ENCODE data around the gene VPS37B. TPM values are rescaled to one million over a fixed set of nuclear protein-coding genes. Genes with fewer than 3 reads are reported as not detected.
A peak's percentile ranks its signal among the peaks of the same experiment; 100 is the strongest.
"Not testable (repeated sequence)": the region's sequence is repeated elsewhere in the genome, so short reads cannot be mapped to it uniquely, and the experiment has no call there.

Gene VPS37B
- total RNA-seq, 1 donor from 2014 or later, result 25.8 TPM

DNA sequence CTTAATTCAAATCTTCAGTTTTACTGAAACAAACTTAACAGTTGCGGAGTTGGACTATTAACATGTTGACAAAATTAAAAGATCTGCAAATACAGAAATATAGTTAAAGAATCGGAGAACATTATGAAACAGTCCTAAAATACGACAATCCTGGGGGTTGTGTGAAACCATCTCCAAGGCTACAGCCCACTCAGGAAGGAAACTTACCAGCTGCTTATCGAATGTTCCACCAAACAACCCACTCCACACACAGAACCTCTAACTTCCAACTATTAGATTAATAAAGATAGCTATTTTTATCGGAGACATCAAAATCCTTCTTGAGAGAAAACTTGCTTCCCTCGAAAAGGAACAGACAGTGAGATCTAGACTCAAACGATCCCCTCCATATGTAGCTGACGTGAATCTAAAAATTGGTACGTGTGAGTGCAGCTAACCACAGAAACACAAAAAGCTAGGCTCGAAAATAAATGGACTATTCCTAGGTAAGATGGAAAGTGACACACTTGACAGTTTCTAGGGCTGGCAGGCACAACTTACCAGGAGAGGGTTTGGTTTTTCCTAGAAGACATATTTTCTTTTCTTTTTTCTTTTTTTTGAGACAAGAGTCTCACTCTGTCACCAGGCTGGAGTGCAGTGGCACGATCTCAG is 12.9 kb downstream of the VPS37B start:
- no peak for DNase-seq (ENCODE audit: low read depth)

DNA sequence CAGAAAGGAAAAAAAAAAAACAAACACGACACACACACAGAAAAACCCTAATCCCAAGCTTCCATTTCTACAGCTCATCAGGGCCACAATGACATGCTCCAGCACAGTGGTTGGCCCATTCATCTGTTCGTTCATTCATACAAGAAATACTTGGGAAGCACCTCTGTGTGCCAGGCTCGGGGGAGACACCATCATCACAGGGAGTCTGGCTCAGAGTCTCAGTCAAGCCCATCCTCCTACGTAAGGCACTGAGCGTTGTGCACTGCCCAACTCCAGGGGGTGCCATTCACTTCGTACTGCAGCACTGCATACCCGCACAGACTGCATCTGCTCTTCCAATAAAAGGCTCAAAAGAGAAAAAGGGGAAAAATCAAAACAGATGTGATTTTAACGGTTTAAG is 15.3 kb downstream of the VPS37B start:
- no peak for DNase-seq (ENCODE audit: low read depth)

DNA sequence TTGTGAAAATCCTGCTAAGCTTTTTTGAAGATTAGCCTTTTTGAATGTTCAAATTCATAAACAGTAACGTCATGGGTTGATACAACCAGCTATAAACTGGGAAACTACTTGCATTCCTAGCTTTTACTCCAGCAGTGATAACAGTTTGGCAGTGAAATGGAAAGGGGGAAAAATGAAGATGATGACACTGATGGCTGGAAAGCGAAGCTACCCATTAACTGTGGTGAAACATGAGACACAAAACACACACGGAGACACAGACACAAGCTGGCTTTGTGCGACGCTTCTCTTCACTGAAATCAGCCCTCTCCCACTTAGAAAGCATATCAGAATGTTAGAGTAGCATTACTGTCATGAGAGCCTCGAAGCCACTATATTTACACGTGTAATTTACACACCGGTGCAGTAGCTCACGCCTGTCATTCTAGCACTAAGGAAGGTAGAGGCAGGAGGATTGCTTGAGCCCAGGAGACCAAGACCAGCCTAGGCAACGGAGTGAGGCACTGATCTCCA is 15.7 kb downstream of the VPS37B start:
- DNase-seq (ENCODE audit: low read depth), result no peak

DNA sequence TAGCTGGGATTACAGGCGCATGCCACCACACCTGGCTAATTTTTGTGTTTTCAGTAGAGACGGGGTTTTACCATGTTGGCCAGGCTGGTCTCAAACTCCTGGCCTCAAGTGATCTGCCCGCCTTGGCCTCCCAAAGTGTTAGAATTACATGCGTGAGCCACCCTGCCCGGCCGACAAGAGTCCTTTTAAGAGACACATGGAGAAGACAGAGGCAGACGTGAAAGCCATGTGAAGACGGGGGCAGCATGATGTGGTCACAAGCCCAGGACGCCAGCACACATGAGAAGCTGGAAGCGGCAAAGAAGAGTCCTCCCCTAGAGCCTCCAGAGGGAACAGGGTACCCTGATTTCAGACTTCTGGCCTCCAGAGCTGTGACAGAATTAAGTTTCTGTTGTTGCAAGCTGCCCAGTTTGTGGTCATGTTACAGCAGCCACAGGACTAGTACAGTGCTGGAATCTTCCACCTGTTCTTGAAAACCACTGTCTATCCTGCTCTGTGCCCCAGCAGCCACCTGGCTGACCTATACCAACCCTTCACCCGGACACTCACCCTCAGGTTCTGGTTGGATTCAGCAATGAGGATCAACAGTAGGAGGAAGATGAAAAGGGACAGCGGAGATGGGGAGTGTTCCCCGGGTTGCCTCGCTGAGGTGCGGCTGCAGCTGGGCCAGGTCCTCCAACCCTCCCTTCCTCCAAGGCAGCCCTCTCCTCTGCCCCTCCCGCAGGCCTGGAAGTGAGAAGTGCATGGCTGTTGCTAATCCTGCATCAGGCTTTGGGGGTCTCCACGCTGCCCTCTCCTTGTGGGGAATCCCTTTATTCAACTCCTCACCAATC is 16.9 kb downstream of the VPS37B start:
- no peak for DNase-seq (ENCODE audit: low read depth)

DNA sequence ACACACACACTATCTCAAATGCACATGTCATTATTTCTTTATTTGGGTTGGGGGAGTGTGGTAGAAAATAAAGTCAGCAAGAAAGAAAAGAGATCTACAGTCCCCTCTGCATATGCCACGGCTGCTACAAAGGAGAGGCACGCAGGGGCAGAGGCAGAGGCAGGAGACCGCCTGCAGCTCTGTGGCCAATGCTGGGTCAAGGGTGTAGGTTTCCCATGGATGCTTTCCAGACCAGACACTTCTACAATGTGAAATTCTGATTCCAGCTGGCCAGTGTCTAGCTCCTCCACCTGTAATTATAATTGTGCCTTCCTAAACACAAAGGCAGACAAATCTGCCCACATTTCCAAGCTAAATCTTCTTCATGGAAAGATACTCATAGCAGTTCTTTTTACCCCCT is 19.2 kb downstream of the VPS37B start:
- no peak for DNase-seq (ENCODE audit: low read depth)

DNA sequence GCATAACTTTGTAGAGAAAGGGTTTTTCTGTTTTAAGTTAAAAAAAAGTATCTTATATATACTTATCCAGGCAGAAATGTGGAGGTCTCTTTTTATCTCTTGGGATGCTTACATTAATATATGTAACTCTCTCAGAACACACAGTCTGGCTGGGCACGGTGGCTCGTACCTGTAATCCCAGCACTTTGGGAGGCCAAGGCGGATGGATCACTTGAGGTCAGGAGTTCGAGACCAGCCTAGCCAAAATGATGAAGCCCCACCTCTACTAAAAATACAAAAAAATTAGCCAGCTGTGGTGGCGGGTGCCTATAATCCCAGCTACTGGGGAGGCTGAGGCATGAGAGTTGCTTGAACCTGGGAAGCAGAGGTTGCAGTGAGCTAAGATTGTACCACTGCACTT is 19.6 kb downstream of the VPS37B start:
- DNase-seq (ENCODE audit: low read depth), result not testable (repeated sequence)

DNA sequence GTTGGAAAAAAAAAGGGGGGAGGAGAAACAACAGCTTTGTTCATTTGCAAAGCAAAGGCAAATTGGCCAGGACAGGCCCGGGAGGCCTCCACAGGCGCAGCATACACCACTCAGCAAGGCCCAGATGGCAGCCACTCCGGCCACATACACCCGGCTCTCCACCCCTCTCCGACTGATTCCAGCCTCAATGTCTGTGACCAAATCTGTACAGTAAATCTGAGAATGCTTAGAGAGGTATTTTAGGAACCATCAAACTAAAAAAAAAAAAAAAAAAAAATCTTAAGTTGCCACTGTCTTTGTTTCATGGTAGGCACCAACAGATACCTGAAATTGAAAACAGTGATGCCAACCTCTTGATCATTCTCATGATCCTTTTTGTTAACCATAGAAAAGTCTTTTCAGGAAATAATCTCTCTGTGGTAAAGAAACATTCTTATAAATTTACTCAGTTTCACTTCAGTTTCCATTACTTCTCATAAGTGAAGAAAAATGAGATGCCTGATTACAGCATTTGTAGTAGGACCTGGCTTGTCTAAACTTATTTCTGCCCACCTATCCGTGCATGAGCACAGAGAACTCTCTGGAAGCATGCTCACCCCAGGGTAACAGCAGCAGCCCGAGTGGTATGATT is 20.2 kb downstream of the VPS37B start:
- no peak for DNase-seq (ENCODE audit: low read depth)

DNA sequence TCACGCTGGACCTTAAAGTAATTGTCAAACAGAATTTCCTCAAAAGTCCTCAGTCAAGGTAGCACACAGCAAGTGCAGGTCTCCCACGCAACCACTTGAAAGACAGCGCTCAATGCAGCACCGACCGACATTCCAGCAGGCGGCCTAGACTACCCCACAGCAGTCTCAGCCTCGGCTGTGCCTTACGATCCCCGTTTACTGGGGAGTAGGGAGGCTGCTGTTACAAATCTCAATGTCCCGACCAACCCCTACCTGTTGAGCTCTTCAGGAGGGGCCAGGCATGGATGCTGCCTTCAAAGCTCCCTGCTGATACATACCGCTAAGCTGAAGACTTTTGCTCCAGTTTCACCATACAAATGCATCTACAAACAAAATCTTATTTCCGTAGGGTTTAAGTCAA is 21.8 kb downstream of the VPS37B start:
- DNase-seq (ENCODE audit: low read depth), result no peak

DNA sequence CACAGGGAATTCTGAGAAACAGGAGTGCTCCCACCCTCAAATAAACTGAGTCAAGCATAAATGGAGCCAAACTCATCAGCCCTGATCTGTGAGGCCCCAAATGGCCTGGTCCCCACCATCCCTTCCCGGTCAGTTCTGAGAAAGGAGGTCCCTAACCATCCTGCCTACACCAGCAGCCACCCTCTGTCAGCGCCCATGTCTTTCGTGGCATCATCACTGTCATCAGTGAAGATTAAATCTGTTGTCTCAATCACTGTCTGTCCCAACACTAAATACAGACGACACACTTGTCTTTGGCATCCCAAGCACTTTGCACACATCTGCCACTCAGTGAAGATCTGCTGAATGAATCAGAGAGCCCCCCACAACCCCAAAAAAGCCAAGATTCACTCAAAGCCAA is 22.4 kb downstream of the VPS37B start:
- DNase-seq (ENCODE audit: low read depth), result no peak

DNA sequence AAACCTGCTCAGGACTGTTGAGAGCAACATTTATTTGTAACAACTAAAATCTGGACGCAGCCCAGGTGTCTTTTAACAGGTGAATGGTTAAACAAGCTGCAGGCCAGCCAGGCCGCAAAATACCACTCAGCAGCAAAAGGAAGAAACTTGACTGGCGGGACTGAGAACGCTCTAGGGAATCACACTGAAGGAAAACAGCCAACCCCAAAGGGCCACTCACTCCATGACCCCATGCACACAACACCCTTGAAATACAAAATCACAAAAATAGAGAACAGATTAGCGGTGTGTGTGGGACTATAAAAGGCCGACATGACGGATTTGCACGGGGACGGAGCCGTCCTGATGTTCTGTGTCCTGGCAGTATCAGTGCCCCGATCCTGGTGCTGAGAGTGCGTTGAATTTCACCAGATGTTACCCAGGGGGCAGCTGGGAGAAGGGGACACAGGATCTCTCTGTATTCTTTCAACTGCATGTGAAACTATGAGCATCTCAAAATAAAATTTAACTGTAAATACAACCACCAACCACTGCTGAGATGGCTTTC is 23.0 kb downstream of the VPS37B start:
- no peak for DNase-seq (ENCODE audit: low read depth)

DNA sequence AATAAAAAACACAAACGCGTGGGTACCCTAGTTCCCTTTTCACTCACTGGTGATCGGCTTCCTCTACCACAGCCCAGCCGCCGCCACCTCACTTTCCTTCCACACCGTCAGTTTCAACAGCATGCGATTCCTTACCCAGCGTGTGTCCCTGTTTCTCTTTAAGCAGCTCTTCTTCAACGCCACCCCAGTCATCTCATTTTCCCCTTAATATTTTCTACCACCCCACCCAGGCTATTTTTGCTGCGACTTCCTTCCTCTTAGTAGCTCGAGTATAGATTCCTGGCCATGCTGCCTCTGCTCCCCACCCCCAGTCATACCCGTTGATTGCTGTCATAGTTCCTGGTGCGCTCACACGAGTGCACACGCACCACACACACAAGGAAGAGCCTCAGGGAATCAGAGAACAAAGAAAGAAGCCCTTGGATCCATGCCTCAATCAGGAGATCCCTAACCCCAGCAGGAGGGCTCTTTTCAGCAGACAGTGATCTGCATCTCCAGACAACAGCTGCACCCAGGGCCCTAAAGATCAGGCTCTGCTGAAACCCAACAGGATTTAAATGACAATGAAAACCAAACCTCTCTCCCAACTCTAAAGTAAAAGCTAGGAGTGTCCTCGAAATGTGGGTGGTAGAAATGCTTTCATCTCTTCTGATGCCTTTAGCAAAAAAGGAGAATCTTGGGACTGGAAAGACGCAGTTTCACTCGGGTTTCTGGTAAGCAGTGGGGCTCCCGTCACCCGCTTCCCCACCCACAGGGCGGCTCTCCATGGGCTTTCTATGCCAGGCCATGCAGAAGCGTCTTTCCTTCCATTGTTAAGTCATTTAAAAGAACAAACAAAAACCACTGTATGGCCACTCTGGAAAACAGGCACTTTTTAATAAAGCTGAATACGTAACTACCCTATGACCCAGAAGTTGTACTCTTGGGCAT is 23.8 kb downstream of the VPS37B start:
- peak; percentile 72 for DNase-seq (ENCODE audit: low read depth)

DNA sequence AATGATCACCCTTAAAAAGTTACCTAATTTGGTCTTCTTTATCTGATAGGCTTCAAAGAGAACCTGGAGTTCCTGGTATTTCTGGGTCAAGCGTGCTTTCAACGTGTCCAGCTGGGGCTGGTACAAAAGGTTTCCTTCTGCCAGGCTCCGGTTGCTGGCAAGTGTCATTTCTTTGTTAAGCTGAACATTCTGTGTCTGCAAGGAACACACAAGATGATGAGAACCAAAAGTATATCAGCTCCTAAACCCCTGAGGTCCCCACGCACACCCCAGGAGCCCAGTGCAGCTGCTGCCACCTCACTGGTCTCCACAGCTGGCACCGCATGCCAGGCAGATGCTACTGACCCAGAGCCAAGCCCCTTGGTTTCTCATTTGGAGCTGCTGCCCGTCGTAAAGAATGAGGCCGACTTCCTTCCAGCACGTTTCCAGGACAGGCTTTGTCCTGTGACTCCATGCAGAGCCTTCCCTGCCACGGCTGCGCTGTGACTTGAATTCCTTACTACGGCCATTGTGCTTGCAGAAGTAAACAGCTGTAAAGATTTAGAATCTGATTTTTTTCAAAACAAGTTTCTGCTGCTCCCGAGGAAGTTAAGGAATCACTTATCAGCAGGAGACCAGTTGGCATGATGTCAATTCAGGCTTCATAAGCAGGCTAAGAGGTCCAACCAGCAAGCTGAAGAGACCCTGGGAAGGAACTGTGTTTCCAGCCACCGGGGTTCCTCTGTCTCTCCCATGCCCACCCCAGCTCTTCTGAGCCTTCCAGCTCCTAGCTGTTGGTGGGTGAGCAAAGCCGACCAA is 24.9 kb downstream of the VPS37B start:
- DNase-seq (ENCODE audit: low read depth), result no peak

DNA sequence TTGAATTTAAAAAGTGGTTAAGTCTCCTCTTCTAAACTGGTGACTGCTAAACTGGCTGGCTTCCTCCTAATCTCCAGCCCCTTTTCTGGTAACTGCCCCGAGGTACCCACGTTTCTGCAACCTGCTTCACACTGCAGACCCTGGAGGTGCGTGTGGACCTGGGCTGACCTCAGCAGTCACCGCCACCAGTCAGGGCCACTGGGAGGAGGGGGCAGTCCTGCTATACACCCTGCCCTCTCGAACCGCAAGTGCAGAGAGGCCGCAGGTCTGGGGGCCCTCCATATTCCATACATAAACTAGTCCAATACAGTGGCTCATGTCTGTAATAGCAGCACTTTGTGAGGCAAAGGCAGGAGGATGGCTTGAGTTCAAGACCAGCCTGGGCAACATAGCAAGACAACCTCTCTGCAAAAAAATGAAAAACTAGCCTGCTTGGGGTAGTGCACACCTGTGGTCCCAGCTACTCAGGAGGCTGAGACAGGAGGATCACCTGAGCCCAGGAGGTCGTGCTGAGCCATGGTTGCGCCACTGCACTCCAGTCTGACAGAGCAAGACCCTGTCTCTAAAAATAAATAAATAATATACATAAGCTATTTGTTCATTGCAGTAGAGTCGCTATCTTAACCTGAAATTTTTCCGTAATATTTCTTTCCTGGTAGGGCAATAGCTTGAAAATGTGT is 25.6 kb downstream of the VPS37B start:
- DNase-seq (ENCODE audit: low read depth), result no peak

DNA sequence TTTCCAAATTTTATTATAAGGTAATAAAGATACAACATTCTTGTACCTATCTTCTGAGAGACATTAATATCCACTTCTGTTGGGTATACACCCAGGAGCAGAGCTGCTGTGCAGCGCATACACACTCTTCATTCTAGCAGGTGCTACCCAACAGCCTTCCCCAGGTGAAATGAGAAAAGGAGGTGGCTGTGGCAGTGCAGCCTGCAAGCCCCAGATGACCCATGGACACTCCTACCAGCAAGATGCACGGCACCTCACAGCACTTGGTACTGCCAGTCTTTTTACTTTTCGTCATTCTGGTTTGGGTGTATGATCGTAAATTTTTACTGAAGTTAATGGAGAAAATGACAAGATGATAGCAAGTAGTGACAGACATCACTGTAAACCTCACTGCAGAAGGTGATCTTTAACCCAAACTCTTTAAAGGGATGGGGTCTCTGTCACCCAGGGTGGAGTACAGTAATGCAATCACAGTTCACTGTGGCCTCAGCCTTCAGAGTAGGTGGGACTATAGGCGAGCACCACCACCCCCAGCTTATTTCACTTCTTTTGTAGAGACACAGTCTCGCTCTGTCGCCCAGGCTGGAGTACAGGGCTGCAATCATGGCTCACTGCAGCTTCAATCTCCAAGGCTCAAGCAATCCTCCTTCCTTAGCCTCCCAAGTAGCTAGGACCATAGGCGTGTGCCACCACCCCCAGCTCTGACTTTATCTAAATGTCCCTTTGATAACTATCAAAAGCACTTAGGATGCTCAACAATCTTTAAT is 26.5 kb downstream of the VPS37B start:
- DNase-seq (ENCODE audit: low read depth), result no peak

DNA sequence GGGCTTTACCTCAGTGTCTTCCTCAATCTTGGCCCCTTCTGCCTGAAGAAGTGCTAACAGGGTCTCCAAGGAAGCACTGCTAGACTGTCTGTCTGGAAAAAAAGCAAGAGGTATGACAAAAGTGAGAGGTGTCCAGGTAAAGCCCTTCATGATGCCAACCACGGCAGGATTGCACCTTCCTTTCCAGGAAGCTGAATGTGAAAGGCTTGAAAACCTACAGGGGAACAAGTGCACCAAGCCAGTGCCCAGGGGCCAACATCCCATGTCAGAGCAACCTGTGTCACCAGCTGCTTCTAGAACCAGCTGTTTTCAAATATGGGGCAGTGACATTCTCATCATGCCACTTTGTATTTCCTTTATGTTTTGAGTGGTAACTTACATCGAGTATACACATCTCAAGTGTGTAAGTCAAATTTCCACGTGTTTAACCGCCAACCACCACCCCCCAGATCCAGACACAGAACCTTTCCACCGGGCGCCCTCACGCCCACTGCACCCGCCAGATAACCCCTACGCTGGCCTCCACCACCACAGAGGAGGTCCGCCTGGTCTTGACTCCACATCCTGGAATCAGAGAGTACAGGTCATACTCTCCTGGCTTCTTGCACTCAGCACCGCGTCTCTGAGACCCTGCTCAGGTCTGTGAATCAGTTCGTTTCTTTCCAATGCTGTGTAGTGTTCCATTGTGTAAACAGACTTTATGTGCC is 27.3 kb downstream of the VPS37B start:
- no peak for DNase-seq (ENCODE audit: low read depth)

DNA sequence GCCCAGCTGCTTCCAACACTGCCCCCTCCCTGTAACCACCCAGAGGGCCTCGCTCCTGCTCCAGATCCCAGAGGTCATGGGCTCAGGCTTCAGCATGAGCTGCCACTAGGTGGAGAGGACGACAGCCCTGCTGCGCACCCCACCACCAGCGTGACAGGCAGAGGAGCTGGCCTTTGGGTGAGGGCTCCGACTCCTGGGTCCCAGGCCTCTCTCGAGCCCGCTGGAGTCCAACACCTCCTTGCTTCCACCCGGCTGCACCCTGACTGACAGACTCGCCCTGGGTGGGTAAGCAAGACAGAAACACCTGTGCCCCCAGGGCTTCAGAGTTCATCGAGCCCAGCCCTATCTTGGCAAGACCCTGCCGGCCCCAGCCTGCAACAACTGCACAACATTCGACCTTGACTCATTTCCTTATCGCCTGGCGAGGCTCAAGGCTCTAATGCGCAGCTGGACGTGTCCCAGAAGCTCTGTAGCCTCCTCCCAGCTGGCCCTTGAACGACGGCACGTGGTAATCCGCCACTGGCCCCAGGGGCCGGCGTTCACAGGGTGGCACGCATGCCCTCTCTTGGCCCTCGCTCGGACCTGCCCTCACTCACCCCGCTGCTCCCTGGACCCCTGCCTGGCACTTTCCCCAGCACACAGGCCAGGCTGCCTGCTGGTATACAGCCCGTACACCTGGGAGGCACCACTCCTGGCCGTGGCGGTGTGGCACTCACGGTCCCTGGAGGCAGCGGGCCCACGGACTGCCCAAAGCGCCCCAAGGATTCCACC is 28.0 kb downstream of the VPS37B start:
- DNase-seq (ENCODE audit: low read depth), result peak; percentile 39

DNA sequence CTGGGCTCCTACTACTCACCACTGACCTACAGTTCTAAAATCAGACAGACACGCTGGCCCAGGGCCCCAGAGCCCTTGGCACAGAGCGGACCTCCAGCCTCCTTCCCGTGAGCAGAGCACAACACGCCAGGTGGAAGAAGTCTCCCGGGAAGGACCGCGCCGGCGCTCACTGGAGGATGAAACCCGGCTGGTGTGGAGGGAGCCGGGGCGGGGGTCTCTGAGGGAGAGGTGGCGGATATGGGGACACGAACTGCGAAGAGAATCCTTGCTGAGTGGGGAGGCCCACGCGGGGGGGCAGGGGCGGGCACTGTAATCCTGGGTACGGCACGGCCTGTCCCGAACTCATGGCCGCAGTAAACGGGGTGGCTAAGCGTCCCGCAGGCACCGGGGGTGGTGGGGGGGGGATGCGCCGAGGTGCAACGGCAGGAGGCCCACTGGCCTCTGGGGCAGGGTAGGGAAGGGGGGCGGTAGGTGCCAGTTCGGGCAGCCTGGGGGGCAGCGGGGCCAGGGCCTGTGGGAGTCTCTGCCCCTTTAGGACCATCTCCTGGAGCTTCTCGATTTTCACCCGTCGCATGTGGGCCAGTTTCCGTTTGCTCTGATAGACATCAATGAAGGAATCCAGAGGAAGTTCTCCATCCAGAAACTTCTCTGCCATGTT is 28.8 kb downstream of the VPS37B start:
- DNase-seq (ENCODE audit: low read depth), result no peak

Measured in renal cortical epithelial cell (primary cell).